ENCODE results near the gene BNC2.

The BNC2 gene

DNA sequence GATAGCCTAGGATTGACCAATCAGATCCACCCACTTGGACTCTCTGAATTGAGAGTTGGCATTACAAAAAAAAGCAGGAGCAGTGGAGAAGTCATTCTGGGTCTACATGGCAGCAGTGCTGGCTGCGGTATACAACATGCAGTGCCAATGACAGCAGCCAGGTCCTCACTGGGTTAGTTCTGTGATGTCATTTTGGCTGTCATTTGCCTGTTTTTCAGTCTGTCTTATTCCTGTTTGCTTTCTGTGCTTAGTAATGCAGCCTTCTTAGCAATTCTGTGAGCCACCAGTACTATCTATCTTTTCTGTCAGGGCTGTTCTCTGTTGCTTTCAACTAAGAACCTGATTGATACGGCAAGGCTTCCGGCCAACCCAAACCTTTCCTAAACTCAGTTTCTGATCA, 471.8 kb downstream of the BNC2 start:
- no peak for DNase-seq

DNA sequence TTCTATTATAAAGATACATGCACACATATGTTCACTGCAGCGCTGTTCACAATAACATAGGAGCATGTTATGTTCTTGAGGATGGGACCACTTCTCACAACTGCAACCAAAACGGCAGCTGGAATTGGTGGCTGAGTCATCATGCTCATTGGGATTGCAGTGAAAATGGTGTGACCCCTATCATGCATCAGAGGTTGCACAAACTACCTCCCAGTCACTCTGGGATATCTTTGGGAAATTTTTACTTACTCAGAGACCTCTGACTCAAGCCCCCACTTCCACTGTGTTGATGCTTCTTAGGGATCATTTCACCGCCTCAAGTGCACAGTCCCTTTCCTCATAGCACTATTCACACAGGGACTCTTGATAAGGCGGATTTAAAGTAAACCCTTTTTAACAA, 474.1 kb downstream of the BNC2 start:
- DNase-seq, result no peak

DNA sequence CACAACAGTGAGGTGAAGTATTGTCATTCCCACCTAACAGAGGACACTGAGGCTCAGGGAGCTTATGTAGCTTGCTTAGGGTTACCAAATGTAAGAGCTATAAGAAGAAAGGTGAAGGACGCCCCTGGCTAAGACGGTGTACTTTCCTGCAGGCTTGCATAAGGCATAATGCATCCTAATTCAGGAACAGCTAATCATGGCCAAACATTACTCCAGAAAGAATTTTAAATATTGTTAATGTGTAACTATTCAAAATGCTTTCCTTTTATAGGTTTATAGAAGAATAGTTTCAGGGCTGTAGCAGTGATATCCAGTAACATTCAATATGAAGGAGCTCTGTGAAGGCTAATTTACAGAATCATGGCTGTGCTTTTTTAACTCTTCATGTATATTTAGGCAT, 479.1 kb downstream of the BNC2 start:
- no peak for DNase-seq

DNA sequence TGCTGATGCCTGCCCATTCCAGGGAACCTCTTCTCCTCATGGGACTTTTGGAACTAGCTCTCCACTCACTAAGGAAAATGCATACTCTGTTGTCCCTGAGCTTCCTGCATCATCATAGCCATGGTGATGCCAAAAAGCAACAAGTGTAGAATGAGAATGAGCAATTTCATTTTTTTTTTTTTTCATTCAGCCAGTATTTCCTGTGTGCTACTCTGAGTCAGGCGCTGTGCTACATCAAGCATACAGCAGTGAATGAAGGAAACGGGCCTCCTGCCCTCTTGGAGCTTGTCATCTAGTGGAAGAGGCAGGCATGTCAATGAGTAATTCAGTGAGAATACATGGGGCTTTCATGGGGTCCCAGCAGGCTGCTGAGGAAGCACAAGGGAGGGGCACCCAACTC, 483.1 kb downstream of the BNC2 start:
- no peak for DNase-seq

DNA sequence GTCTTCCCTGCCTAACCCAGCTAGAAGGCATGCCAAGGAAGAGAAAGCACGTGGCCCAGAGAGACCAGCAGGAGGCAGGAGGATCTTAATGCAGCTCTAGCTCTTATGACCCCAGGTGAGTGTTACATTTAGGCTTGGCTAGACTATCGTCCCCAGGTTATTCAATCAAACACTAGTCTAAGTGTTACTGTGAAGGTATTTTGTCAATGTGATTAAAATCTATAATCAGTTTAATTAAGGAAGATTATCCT, 483.7 kb downstream of the BNC2 start:
- DNase-seq, result no peak

DNA sequence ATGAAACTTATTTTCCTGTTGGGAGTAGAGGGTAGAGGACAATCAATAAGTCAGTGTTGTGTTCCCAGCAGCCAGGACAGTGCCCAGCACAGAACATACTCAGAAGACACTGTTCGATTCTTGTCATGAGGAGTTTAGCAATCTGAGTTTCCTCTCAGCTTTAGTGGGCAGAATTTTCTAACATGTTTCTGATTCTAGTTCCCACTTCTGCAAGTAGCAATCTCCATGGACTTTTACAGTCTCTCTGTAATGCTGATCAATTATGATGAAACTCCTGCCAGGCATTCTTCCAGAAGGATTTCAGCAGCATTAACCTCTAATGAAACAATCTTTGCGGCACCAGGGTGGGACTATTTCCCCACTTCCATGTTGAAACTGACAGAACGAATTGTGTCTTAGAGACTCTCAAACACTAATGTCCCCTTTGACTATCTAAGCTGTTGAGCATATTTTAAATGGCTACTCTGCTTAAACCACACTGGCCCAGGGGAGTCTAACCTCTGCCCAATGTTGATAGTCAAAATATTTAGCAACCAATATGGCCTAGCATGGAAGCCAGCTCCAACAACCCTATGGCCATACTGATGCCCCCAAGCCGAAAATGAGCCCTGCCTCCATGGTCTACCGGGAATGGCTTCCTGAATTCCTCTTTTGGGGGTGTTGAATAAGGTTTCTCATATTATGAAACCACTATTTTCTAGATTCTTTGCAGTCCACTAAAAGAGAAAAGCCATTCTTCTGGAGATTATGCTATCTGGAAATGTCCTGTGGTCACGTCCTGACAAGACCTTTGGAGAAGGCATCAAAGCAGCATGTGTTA, 484.3 kb downstream of the BNC2 start:
- no peak for DNase-seq

DNA sequence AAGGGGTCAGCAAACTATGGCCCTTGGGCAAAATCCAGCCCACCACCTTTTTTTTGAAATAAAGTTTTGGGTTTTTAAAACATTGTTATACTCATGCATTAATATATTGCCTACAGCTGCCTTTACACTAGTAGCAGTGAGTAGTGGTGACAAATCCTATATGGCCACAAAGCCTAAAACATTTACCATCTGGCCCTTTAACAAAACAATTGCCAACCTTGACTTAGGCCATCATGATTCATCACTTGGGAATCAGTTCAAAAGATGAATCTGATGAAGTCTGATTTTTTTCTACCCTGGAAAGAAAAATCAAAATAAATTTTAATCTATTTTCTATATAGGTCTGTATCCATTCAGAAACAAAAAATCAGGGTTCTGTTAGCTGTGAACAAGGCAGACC, 484.9 kb downstream of the BNC2 start:
- no peak for DNase-seq

DNA sequence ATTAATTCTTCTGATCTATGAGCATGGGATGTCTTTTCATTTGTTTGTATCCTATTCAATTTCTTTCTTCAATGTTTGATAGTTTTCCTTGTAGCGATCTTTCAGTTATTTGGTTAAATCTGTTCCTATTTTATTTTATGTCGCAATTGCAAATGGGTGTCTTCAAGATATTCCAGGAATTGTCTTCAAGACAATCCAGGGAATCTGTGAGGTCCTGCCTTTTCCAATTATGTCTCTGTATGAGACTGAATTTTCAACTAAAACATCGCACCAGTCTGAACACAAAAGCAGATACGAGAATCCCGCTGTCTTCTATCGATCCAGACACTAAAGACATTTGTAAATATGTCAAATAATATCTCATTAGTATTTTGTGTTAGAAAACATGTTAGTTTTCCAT, 485.5 kb downstream of the BNC2 start:
- DNase-seq, result no peak

DNA sequence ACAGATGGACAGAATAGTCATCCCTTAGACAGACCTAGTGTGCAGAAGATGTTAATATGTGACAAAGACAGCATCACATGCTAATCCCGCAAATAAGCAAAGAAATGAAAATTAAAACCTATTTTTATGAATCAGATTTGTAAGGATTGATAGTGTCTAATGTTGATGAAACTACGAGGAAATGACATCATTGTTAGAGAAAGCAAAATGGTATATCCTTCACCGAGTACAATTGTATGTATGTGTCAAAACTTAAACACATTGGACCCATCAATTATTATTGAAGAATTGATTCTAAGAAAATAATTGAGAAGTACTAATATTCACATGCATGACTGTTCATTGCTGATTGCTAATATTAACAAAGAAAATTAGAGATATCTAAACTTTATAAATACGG, 493.2 kb downstream of the BNC2 start:
- no peak for DNase-seq

DNA sequence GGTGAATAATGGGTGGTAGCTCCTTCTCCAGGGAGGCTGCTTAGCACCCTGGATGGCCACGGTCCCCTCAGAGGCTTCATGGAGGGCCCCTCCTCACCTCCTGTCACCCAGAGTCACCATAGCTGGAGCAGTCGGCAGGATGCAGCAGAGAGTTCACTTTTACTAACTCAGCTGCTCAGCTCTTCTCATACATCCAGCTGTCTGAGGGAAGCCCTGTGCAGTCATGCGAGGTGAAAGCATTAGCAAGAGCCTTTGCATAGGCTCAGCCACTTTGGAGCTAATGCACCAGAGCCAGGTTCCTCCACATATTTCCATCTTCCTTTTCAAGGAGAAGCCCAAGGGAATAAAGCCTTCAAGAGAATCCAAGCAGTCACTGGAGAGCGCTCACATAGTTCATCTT, 499.2 kb downstream of the BNC2 start:
- no peak for DNase-seq

DNA sequence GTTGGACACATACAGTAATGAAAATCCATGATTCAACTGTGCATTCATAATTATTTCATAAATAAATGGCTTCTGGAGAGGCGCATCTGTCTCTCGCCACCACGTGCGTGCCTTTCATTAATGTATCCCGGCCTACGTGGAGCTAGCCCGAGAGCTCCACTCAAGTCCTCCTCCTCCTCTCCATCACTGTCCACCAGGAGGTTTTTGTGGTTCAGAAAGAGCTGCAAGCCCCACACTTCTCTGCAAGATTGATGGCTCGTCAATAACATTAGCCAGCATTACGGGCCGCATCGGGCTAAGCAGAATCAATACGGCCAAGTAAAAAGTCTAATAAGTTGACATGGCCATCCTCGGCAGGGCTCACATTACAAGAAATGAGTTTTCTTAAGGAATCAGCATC, 499.8 kb downstream of the BNC2 start:
- DNase-seq, result no peak

DNA sequence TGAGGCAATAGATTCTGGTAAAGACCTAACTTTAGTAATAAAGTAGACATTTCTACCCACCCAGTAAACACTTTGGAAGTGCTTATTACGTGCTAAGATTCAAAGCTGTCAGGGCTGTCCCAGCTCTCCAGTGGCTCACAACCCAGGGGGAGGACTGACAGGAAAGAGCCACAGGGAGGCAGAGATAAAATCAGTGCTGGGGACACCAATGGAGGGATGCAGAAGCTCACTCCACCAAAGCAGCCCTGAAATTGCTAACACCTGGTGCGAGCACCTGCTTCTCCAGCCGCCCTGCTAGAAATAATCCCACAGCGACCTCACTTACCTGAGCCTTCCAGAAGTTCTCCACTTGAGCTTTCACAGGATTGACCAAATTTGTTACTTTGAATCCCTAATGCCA, 501.0 kb downstream of the BNC2 start:
- no peak for DNase-seq

DNA sequence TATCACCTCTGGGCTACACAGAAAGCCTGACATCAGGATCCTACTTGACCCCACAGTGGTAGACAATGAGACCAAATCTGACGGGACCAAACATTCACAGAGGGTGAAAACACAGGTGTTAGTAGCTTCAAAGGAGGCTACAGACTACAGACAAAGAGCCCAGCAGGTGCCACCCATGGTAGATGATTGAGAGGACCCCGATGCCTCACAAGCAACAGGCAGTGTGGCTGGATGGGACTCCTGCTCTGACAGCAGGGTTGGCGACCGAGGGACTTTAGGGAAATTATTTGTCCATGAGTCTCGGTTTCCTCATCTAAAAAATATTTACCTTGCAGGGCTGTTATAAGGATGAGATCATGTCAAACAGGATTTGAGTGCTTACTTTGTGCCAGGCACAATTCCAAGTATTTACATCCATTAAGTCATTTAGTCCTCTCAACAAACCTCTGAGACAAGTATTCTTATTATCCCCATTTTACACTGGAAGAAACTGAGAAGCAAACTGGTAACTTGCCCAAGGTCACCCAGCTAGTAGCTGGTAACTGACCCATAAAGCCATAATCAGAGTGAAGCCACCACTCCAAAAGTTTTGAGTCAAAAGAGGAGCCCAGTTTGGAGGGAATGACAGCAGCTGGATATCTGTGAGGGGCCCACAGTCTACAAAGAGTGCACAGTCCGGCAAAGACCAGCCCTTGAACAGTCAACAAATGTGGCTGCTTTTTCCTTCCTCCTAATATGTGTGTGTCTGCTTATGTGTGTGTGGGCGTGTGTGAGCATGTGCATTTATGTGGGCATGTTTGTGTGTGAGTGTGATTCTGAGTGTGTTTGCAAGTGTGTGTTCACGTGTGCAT, 502.0 kb downstream of the BNC2 start:
- DNase-seq, result no peak

DNA sequence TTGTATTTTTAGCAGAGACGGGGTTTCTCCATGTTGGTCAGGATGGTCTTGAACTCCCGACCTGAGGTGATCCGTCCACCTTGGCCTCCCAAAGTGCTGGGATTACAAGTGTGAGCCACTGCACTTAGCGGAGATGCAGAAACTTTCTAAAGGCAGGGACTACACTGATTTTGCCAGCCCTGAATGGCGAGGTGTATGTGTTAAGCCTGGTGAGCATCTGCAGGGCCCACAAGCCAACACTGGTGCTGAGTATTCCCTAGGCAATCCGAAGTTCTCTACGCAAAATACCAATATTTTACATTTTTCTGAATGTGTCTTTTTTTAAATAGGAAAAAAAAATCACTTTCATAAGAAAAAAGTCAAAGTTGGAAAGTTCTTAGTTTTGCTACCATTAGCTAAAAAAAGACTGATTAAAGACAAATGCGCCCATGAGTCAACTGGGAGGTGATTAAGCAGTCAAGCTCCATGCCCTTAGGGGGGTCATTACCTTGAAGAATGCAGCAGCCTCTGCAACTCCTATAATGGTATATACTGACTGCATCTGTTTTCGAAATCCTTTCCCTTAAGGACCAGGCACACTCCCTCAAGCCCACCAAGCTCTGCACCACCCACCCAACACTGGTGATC, 502.8 kb downstream of the BNC2 start:
- DNase-seq, result no peak

DNA sequence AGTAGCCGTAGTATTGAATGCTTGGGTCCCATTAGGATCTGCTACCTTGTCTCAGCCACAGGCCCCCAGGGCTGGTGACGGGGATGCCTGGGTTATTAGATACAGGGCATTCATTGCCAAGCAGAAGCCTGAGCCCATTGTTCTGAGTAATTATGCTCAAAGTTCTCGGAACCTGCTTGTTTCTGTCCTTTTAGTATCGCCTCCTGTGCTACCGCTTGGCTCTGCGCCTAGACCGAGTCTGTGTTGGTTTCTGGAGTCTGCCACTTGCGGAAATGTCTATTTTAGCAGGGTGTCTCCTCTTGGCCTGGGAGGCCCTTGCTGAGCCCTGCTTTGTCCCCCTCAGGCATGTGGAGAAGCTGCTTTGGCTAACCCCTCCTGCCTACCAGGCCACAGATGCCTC, 506.1 kb downstream of the BNC2 start:
- no peak for DNase-seq

DNA sequence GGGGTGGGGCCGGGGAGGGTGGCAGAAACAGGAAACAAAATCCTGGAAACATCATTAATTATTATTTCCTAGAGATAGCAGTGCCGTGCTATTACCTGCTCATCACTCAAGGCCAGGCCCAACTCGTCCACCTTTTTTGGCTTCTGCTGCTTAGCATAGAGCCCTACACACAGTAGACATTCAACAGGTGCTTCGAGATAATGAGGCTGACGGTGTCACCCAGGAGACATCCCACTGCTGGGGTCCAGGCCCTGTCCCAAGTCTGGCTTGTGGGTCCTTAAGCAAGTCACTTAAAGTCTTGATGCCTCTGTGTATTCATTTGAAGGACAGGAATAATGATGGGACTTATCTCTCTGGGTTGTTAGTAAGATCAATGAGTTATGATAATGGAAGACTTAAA, 506.6 kb downstream of the BNC2 start:
- no peak for DNase-seq

DNA sequence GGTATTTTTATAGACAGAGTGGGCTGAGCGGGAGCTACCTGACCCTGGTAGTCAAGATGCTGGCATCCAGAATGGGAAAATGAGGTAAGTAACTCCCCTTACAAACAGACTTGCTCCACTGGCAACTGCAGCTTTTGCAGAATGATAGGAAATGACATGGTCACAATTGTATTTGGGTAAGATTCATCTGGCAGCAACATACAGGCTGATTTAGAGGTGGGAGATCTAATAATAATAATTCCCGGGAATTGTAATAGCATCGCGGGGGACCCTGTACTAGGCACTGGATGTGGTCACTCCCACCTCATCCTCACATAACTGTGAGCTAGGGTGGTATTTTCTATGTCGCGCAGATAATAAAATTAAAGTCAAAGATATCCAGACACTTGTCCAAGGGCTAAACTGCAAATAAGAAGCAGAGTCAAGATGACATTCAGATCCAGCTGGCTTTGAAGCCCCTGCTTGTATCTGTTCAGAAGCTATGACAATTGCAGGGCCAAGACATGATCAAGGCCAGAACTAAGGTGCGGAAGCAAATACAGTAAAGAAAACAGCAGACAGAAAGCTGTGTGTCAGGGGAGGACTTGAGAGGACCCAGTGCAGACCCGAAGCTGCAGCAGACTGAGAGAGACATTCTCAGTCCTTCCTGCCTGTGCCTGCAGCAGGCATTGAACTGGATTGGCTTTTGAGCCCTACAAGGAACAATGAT, 507.2 kb downstream of the BNC2 start:
- DNase-seq, result no peak

DNA sequence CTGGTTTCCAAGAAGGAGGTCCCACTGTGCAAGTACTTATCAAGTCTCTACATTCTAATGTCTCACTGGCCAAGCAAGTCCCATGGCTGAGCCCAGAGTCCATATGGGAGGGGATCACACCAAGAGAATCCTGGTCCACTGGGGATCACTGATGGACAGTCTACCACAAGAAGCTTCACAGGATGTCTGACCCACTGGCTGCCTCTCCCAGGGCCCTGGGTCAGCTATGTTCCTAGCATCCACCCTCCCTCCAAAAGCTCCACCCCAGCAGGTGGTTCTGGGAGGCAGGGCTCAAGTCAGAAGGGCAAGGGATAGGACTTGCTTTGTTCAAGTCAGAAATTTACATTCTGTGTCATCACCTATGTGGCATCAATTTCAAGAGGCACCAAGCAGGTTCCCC, 508.5 kb downstream of the BNC2 start:
- DNase-seq, result no peak

DNA sequence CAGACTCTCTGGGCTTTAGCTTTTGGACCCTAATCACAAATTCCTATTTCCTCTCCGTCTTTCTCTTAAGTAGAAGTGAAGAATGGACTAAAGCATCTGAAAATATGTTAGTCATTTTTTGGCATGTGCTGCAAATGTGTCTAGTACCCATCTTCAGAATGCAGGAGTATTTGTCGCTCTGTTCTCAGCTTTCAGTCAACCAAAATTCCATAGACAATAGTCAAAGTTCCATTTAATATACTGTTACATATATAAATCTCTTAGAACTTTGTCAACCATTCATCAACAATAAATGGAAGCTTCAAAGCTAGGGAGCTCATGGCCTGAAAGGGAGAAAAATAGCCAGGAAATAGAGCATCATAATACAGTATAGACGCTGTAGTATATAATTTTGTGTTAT, 509.4 kb downstream of the BNC2 start:
- DNase-seq, result no peak

DNA sequence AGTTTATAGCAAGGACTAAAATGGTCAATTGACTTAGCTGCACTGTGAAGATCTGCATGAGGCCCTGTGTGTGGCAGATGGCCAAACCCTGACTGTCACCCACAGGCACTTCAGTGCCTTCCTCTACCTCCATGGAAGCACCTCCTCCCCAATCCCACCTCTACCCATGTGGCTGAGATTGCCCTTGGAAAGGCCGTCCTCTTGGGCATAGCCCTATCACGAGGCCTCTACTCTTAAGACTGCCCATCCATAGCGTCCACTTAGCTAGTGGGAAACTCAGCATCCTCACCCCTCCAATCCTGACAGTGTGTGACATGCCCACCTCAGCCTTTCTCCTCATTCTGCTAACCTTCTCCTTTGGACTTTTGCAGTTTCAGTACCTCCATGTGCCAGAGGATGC, 510.2 kb downstream of the BNC2 start:
- no peak for DNase-seq
